Right lobe of liver (tissue), 4 donors: Measurements from ENCODE around the gene PHF1.

ENCODE experiments used
- POLR2A ChIP-seq: fragments of 450-650 bp; IDR thresholded peaks from one replicate; pipeline ENCODE4 v1.6.1; 2017; ENCODE audit warnings: antibody characterized with exemption, mild to moderate bottlenecking
- TF ChIP-seq, protein P1 (sequence below), 4 donors: fragments of 200-600 bp in 3 of 4; fragments of 450-650 bp in 1 of 4; IDR thresholded peaks; one replicate each; pipeline versions ENCODE4 v1.5.1 to v1.8.0; 2016 to 2022; ENCODE audit warnings: antibody characterized with exemption in 4 of 4, mild to moderate bottlenecking in 2 of 4
- donor health status: DM: no; HTN: no; CAD: no.
- donor health status: DM: no; HTN: no; CAD: no.
- donor health status: DM: no; HTN: yes; CAD: no.

DNA sequence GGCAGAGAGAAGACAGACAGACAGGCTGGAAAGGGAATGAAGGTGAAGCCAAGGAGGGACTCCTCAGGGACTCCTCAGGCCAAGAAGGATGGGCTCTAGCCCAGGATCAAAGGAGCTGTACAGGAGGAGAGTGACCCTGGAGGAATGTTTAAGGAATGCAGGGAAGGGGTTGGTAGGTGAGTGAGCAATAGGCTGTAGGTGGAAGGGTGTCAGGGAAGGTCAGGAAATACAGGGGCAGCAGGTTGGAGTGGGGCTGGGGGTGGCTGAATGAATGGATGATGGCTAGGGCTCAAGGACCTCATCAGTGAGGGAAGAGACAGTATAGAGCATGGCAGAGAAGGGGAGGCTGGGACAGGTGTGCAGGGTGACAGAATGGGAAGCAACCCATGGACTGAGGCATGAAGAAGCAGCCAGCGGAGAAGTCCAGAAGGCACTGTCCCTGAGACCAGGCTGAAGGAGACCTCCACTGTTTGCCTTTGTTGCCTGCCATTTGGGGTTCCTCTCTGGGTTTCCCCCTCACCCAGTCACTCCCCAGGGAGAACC is 22.3 kb downstream of the PHF1 start:
- TF ChIP-seq, protein P1, sequence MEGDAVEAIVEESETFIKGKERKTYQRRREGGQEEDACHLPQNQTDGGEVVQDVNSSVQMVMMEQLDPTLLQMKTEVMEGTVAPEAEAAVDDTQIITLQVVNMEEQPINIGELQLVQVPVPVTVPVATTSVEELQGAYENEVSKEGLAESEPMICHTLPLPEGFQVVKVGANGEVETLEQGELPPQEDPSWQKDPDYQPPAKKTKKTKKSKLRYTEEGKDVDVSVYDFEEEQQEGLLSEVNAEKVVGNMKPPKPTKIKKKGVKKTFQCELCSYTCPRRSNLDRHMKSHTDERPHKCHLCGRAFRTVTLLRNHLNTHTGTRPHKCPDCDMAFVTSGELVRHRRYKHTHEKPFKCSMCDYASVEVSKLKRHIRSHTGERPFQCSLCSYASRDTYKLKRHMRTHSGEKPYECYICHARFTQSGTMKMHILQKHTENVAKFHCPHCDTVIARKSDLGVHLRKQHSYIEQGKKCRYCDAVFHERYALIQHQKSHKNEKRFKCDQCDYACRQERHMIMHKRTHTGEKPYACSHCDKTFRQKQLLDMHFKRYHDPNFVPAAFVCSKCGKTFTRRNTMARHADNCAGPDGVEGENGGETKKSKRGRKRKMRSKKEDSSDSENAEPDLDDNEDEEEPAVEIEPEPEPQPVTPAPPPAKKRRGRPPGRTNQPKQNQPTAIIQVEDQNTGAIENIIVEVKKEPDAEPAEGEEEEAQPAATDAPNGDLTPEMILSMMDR (IDR thresholded peaks at IDR 0.05), result no peak
- TF ChIP-seq POLR2A, result no peak
